GM23338 (cell line): Measurements from ENCODE around the gene MYF6. TPM values are rescaled to one million over a fixed set of nuclear protein-coding genes. Genes with fewer than 3 reads are reported as not detected.

Experiments used
- ATAC-seq: fragments of 200-7000 bp; cut with Tn5 transposase; 3 replicates; pipeline ENCODE4 v1.9.1; 2020
- DNase-seq: peaks from one replicate; pipeline ENCODE4 v3.0.0-alpha.2; 2015; ENCODE audit warnings: low spot score
- H2AFZ ChIP-seq: fragments of 200-600 bp; sonication (generic); 2 replicates; pipeline ENCODE4 v1.8.0; 2016; ENCODE audit warnings: antibody characterized with exemption, mild to moderate bottlenecking, moderate library complexity
- H3F3A ChIP-seq: fragments of 200-600 bp; sonication (generic); replicated peaks from 2 replicates; pipeline ENCODE4 v1.8.0; 2017; ENCODE audit warnings: antibody characterized with exemption, mixed run types, low read depth
- H3K27ac ChIP-seq: fragments of 200-600 bp; sonication (generic); 2 replicates; pipeline ENCODE4 v1.6.1; 2016; ENCODE audit warnings: low read depth
- H3K27me3 ChIP-seq: fragments of 200-600 bp; sonication (generic); 2 replicates; pipeline ENCODE4 v1.8.0; 2016; ENCODE audit warnings: mild to moderate bottlenecking, mixed run types, moderate library complexity; ENCODE audit not compliant: insufficient read depth
- H3K36me3 ChIP-seq: fragments of 200-600 bp; sonication (generic); 2 replicates; pipeline ENCODE4 v1.8.0; 2016; ENCODE audit warnings: mild to moderate bottlenecking; ENCODE audit not compliant: insufficient read depth
- H3K4me1 ChIP-seq: fragments of 200-600 bp; sonication (generic); 2 replicates; pipeline ENCODE4 v1.8.0; 2016; ENCODE audit warnings: mild to moderate bottlenecking, moderate library complexity; ENCODE audit not compliant: insufficient read depth
- H3K4me2 ChIP-seq: fragments of 200-600 bp; sonication (generic); 2 replicates; pipeline ENCODE4 v1.7.1; 2017; ENCODE audit warnings: mixed run types
- H3K4me3 ChIP-seq: fragments of 200-600 bp; sonication (generic); 2 replicates; pipeline ENCODE4 v1.6.1; 2016; ENCODE audit warnings: mixed run types
- H3K79me2 ChIP-seq: fragments of 200-600 bp; sonication (generic); replicated peaks from 2 replicates; pipeline ENCODE4 v1.8.0; 2017; ENCODE audit warnings: mild to moderate bottlenecking; ENCODE audit not compliant: insufficient read depth
- H3K9me2 ChIP-seq: fragments of 200-600 bp; sonication (generic); 2 replicates; pipeline ENCODE4 v1.8.0; 2017; ENCODE audit not compliant: insufficient read depth
- H4K20me1 ChIP-seq: fragments of 200-600 bp; sonication (generic); replicated peaks from 2 replicates; pipeline ENCODE4 v1.8.0; 2017; ENCODE audit warnings: mild to moderate bottlenecking; ENCODE audit not compliant: insufficient read depth
- H3K27ac Mint-ChIP-seq: 2 replicates; pipeline ENCODE4 v1.8.0; 2020; ENCODE audit warnings: inconsistent platforms, mild to moderate bottlenecking, moderate library complexity, mixed read lengths
- H3K27me3 Mint-ChIP-seq: 3 replicates; pipeline ENCODE4 v1.8.0; 2022; ENCODE audit warnings: low read depth, mild to moderate bottlenecking, moderate library complexity, mixed read lengths, inconsistent platforms; ENCODE audit not compliant: insufficient read depth, poor library complexity
- H3K36me3 Mint-ChIP-seq: 3 replicates; pipeline ENCODE4 v1.8.0; 2021; ENCODE audit warnings: low read depth, mild to moderate bottlenecking, inconsistent platforms, moderate library complexity, mixed read lengths
- H3K4me1 Mint-ChIP-seq: 3 replicates; pipeline ENCODE4 v1.8.0; 2020; ENCODE audit warnings: mild to moderate bottlenecking, inconsistent platforms, mixed read lengths
- H3K4me3 Mint-ChIP-seq: 3 replicates; pipeline ENCODE4 v1.8.0; 2021; ENCODE audit warnings: moderate library complexity, mild to moderate bottlenecking, inconsistent platforms, mixed read lengths
- H3K9me3 Mint-ChIP-seq: 3 replicates; pipeline ENCODE4 v1.8.0; 2020; ENCODE audit warnings: moderate library complexity, mild to moderate bottlenecking, inconsistent platforms, mixed read lengths
- CREB1 ChIP-seq: fragments of 250-450 bp; sonication (Bioruptor Pico); IDR thresholded peaks from 2 replicates; pipeline ENCODE4 v1.5.0; 2020; ENCODE audit warnings: low read depth, mild to moderate bottlenecking, moderate library complexity
- EZH2 ChIP-seq: fragments of 200-600 bp; sonication (generic); IDR thresholded peaks from one replicate; pipeline ENCODE4 v1.8.0; 2017; ENCODE audit warnings: antibody characterized with exemption, mild to moderate bottlenecking, low read depth; ENCODE audit not compliant: unreplicated experiment
- EZH2phosphoT487 ChIP-seq: fragments of 200-600 bp; sonication (generic); IDR thresholded peaks from one replicate; pipeline ENCODE4 v1.8.1; 2018; ENCODE audit warnings: antibody characterized with exemption; ENCODE audit not compliant: unreplicated experiment
- NANOG ChIP-seq: IDR thresholded peaks from 2 replicates; pipeline ENCODE4 v1.6.1; 2016; ENCODE audit warnings: antibody characterized with exemption, borderline replicate concordance
- POLR2AphosphoS5 ChIP-seq: IDR thresholded peaks from 2 replicates; pipeline ENCODE4 v1.6.1; 2016; ENCODE audit warnings: antibody characterized with exemption, low read depth
- STAT1 ChIP-seq: IDR thresholded peaks from one replicate; pipeline ENCODE4 v1.6.1; 2016; ENCODE audit warnings: antibody characterized with exemption; ENCODE audit not compliant: unreplicated experiment
- ZNF114 ChIP-seq: fragments of 250-450 bp; sonication (Bioruptor Pico); IDR thresholded peaks from 2 replicates; pipeline ENCODE4 v1.5.0; 2020; ENCODE audit warnings: mild to moderate bottlenecking, moderate library complexity
- ZNF331 ChIP-seq: fragments of 250-450 bp; sonication (Bioruptor Pico); IDR thresholded peaks from 2 replicates; pipeline ENCODE4 v1.5.0; 2020; ENCODE audit warnings: low read depth, mild to moderate bottlenecking, moderate library complexity
- polyA plus RNA-seq: library from polyadenylated mRNA; unstranded; fragments of >200 nt; fragmentation: Nextera tagmentation; extraction: Ambion mirVana; gene quantifications from 2 replicates; pipeline ENCODE4 v1.2.1, GENCODE V29; 2016
- total RNA-seq: library from RNA; depleted of rRNA; stranded (reverse); fragments of >200 nt; shearing (Covaris generic); gene quantifications from 2 replicates; pipeline ENCODE4 v1.2.3, GENCODE V29; 2014
- TF ChIP-seq, protein P1 (sequence below): fragments of 250-450 bp; sonication (Bioruptor Pico); IDR thresholded peaks from 2 replicates; pipeline ENCODE4 v1.5.0; 2020; ENCODE audit warnings: mild to moderate bottlenecking, moderate library complexity
- TF ChIP-seq, protein P2 (sequence below): IDR thresholded peaks from 2 replicates; pipeline ENCODE4 v1.6.1; 2016; ENCODE audit warnings: antibody characterized with exemption

MYF6 gene
- total and polyA plus RNA-seq, 2 experiments from 2014 or later = not detected

DNA sequence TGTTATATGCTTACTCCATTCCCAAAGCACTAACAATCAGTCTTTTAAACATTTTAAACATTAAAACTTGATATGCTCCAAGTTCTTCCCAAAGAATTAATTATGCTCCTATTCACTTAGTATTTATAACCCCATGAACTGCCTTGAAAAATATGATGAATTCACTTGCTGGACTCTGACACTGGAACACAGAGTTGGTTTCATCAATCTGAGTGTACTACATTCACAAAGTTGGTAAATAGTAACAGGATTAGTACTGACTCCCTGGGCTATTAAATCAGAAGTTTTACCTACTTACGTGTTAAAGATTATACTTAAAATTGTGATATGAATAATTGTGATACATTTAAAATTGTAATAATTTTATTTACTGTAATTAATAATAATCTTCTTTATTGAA lies 17.3 kb upstream of the MYF6 start:
- no peak overlapping the region for H2AFZ ChIP-seq
- no peaks in the 10 kb centered on the region; the same call in 1 of the 2 replicates for H3K4me1 ChIP-seq
- TF ChIP-seq EZH2phosphoT487 (no peak), ZNF114 (no peak), STAT1 (no peak), NANOG (no peak)
- TF ChIP-seq, protein P1, sequence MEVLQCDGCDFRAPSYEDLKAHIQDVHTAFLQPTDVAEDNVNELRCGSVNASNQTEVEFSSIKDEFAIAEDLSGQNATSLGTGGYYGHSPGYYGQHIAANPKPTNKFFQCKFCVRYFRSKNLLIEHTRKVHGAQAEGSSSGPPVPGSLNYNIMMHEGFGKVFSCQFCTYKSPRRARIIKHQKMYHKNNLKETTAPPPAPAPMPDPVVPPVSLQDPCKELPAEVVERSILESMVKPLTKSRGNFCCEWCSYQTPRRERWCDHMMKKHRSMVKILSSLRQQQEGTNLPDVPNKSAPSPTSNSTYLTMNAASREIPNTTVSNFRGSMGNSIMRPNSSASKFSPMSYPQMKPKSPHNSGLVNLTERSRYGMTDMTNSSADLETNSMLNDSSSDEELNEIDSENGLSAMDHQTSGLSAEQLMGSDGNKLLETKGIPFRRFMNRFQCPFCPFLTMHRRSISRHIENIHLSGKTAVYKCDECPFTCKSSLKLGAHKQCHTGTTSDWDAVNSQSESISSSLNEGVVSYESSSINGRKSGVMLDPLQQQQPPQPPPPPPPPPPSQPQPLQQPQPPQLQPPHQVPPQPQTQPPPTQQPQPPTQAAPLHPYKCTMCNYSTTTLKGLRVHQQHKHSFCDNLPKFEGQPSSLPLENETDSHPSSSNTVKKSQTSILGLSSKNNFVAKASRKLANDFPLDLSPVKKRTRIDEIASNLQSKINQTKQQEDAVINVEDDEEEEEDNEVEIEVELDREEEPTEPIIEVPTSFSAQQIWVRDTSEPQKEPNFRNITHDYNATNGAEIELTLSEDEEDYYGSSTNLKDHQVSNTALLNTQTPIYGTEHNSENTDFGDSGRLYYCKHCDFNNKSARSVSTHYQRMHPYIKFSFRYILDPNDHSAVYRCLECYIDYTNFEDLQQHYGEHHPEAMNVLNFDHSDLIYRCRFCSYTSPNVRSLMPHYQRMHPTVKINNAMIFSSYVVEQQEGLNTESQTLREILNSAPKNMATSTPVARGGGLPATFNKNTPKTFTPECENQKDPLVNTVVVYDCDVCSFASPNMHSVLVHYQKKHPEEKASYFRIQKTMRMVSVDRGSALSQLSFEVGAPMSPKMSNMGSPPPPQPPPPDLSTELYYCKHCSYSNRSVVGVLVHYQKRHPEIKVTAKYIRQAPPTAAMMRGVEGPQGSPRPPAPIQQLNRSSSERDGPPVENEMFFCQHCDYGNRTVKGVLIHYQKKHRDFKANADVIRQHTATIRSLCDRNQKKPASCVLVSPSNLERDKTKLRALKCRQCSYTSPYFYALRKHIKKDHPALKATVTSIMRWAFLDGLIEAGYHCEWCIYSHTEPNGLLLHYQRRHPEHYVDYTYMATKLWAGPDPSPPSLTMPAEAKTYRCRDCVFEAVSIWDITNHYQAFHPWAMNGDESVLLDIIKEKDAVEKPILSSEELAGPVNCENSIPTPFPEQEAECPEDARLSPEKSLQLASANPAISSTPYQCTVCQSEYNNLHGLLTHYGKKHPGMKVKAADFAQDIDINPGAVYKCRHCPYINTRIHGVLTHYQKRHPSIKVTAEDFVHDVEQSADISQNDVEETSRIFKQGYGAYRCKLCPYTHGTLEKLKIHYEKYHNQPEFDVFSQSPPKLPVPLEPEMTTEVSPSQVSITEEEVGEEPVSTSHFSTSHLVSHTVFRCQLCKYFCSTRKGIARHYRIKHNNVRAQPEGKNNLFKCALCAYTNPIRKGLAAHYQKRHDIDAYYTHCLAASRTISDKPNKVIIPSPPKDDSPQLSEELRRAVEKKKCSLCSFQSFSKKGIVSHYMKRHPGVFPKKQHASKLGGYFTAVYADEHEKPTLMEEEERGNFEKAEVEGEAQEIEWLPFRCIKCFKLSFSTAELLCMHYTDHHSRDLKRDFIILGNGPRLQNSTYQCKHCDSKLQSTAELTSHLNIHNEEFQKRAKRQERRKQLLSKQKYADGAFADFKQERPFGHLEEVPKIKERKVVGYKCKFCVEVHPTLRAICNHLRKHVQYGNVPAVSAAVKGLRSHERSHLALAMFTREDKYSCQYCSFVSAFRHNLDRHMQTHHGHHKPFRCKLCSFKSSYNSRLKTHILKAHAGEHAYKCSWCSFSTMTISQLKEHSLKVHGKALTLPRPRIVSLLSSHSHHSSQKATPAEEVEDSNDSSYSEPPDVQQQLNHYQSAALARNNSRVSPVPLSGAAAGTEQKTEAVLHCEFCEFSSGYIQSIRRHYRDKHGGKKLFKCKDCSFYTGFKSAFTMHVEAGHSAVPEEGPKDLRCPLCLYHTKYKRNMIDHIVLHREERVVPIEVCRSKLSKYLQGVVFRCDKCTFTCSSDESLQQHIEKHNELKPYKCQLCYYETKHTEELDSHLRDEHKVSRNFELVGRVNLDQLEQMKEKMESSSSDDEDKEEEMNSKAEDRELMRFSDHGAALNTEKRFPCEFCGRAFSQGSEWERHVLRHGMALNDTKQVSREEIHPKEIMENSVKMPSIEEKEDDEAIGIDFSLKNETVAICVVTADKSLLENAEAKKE (CRISPR knock-in tag) = no peak
- no peaks in the 10 kb centered on the region for H3K79me2 ChIP-seq
- no peaks in the 10 kb centered on the region for H4K20me1 ChIP-seq
- Mint-ChIP-seq H3K9me3 (no peaks in the 10 kb centered on the region), H3K27ac (no peak overlapping the region), H3K27me3 (no peaks in the 10 kb centered on the region), H3K4me1 (peaks cover 8% of the 10 kb centered on the region; the same call in 2 of the 3 replicates), H3K36me3 (peaks cover 4% of the 10 kb centered on the region; the same call in 2 of the 3 replicates), H3K4me3 (no peak overlapping the region)
- no peaks in the 10 kb centered on the region for H3K9me2 ChIP-seq
- H3K4me3 ChIP-seq = no peak overlapping the region
- no peak overlapping the region for H3K27ac ChIP-seq
- DNase-seq (no peak), ATAC-seq (no peak)
- H3K27me3 ChIP-seq = no peaks in the 10 kb centered on the region
- no peaks in the 10 kb centered on the region for H3K36me3 ChIP-seq
- no peaks in the 10 kb centered on the region for H3F3A ChIP-seq
- H3K4me2 ChIP-seq = no peak overlapping the region

DNA sequence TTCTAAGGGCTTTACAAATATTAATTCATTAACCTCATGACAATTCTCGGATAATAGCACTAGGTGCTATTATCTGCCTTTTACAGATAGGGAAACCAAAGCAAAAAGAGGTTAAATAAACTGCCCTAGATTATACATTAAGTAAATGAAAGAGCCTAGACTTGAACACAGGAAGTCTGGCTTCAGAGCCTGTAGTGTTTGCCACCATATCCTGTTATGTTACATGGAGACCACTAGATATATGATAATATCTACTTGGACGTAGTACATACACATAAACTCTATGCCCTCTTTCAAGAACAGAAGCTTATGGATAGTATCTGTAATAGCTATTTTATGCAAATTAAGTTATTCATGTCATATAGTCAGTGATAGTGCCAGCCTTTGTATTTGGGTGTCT lies 16.9 kb upstream of the MYF6 start:
- H4K20me1 ChIP-seq = no peaks in the 10 kb centered on the region
- no peak overlapping the region for H2AFZ ChIP-seq
- ATAC-seq = no peak
- no peaks in the 10 kb centered on the region for H3K4me1 ChIP-seq
- H3K4me1 Mint-ChIP-seq = peaks cover 7% of the 10 kb centered on the region; the same call in 2 of the 3 replicates
- H3K27me3 ChIP-seq = no peaks in the 10 kb centered on the region
- no peaks in the 10 kb centered on the region for H3K9me3 Mint-ChIP-seq
- H3K36me3 Mint-ChIP-seq = peaks cover 4% of the 10 kb centered on the region; the same call in 2 of the 3 replicates
- H3K27me3 Mint-ChIP-seq = no peaks in the 10 kb centered on the region
- no peaks in the 10 kb centered on the region for H3K36me3 ChIP-seq
- DNase-seq = no peak
- no peak overlapping the region for H3K4me3 Mint-ChIP-seq
- H3K27ac Mint-ChIP-seq = no peak overlapping the region
- H3K79me2 ChIP-seq = no peaks in the 10 kb centered on the region
- H3K27ac ChIP-seq = no peak overlapping the region
- no peaks in the 10 kb centered on the region for H3K9me2 ChIP-seq
- H3F3A ChIP-seq = no peaks in the 10 kb centered on the region
- no peak overlapping the region for H3K4me2 ChIP-seq
- no peak overlapping the region for H3K4me3 ChIP-seq
- TF ChIP-seq POLR2AphosphoS5 (no peak), CREB1 (CRISPR knock-in tag) (no peak), EZH2 (no peak), ZNF331 (CRISPR knock-in tag) (no peak), EZH2phosphoT487 (no peak), STAT1 (no peak), ZNF114 (no peak)
- TF ChIP-seq, protein P2, sequence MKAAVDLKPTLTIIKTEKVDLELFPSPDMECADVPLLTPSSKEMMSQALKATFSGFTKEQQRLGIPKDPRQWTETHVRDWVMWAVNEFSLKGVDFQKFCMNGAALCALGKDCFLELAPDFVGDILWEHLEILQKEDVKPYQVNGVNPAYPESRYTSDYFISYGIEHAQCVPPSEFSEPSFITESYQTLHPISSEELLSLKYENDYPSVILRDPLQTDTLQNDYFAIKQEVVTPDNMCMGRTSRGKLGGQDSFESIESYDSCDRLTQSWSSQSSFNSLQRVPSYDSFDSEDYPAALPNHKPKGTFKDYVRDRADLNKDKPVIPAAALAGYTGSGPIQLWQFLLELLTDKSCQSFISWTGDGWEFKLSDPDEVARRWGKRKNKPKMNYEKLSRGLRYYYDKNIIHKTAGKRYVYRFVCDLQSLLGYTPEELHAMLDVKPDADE = no peak
